Endothelial cell of umbilical vein (primary cell): ENCODE measurements around the gene MAG.

Experiments used
- CTCF ChIP-seq, 2 donors: IDR thresholded peaks; 1 replicate in 1 of 2; 2 replicates in 1 of 2; pipeline ENCODE4 v1.5.1; 2011; ENCODE audit warnings: low read length in 2 of 2, mild to moderate bottlenecking in 2 of 2, moderate library complexity in 2 of 2, control low read depth in 1 of 2, inconsistent platforms in 1 of 2, low read depth in 1 of 2; ENCODE audit not compliant: insufficient read depth in 1 of 2; ENCODE audit errors: extremely low read depth in 1 of 2
- EZH2 ChIP-seq: IDR thresholded peaks from 2 replicates; pipeline ENCODE4 v1.6.1; 2012; ENCODE audit warnings: borderline replicate concordance, low read depth, mild to moderate bottlenecking, moderate library complexity, low read length, inconsistent platforms; ENCODE audit not compliant: severe bottlenecking
- FOS ChIP-seq: IDR thresholded peaks from 2 replicates; pipeline ENCODE4 v1.6.1; 2011; ENCODE audit warnings: mild to moderate bottlenecking, low read length, moderate library complexity, borderline replicate concordance; ENCODE audit not compliant: insufficient read depth
- GATA2 ChIP-seq: IDR thresholded peaks from 2 replicates; pipeline ENCODE4 v1.7.0; 2011; ENCODE audit warnings: low read depth, mild to moderate bottlenecking, moderate library complexity, mixed read lengths, low read length; ENCODE audit not compliant: insufficient read length, insufficient read depth
- JUN ChIP-seq: IDR thresholded peaks from 2 replicates; pipeline ENCODE4 v1.6.1; 2011; ENCODE audit warnings: borderline replicate concordance, low read depth; ENCODE audit not compliant: insufficient read length, insufficient read depth
- MYC ChIP-seq: IDR thresholded peaks from one replicate; pipeline ENCODE4 v1.6.1; 2011; ENCODE audit warnings: mild to moderate bottlenecking, low read depth, low read length
- POLR2A ChIP-seq: IDR thresholded peaks from 2 replicates; pipeline ENCODE4 v1.6.1; 2012; ENCODE audit warnings: low read depth, mild to moderate bottlenecking, control low read depth, low read length
- POLR2AphosphoS5 ChIP-seq: IDR thresholded peaks from 2 replicates; pipeline ENCODE4 v1.6.1; 2012; ENCODE audit warnings: low read depth, mild to moderate bottlenecking, control low read depth, low read length, moderate library complexity; ENCODE audit not compliant: insufficient read depth
- TF ChIP-seq, protein P1 (sequence below): IDR thresholded peaks from 2 replicates; pipeline ENCODE4 v1.6.1; 2011; ENCODE audit not compliant: insufficient read depth, insufficient read length

- TF ChIP-seq CTCF (IDR thresholded peaks at IDR 0.05; ENCODE audit: extremely low read depth in 1 of 2, insufficient read depth in 1 of 2, low read depth in 1 of 2, low read length in 2 of 2), result no peak
- no peak for TF ChIP-seq MYC
- TF ChIP-seq, protein P1, sequence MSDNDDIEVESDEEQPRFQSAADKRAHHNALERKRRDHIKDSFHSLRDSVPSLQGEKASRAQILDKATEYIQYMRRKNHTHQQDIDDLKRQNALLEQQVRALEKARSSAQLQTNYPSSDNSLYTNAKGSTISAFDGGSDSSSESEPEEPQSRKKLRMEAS, result no peak
- TF ChIP-seq EZH2, result no peak
- no peak for TF ChIP-seq FOS
- TF ChIP-seq POLR2AphosphoS5, result no peak
- no peak for TF ChIP-seq POLR2A
- no peak for TF ChIP-seq JUN
- TF ChIP-seq GATA2, result no peak
Measured at GRCh38 chr19:35334144-35334753, 42.3 kb downstream of the MAG start.
